ENCODE measurements around the gene IGSF11. TPM values are rescaled to one million over a fixed set of nuclear protein-coding genes. Genes with fewer than 3 reads are reported as not detected.
"Not testable (repeated sequence)": the region's sequence is repeated elsewhere in the genome, so short reads cannot be mapped to it uniquely, and the experiment has no call there.

IGSF11 gene
- total RNA-seq, 1 donor from 2014 or later, result 1.1 TPM

DNA sequence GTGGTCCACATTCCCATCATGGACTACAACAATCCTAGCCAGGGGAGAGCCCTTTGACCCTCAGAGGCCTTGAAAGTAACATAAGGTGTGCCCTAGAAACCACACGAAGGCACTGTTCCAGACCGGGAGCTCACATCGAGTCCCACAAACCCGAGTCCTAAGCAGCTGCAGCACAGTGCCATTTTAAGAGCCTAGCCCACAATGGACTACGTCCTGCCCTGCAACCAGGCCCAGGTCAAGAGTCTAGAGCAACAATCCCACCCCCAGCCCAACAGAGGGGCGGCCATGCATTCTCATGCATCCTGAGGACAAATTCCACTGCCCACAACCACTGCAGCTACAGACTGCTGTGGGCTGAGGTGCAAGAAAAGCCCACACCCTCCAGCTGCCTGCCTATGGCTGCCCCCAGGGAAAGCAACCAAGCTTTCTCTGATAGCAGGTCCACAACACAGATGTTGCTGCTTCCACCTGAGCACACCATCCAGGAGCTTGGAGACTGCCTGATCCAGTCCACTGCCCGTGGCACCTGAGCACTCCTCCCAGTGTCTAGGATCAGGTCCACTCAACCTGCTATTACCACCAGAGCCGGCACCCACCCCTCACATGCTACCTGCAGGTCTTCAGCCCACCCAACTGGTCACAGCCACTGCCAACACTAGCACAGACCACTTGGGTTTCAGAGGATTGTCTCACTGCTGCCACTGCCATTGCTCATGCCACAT is 56.8 kb downstream of the IGSF11 start:
- Histone ChIP-seq H3K4me3 (ENCODE audit: low read depth, low read length) (no peak overlapping the region), H3K27me3 (ENCODE audit: control insufficient read depth, insufficient read depth, low read length) (no peaks in the 10 kb centered on the region), H3K36me3 (ENCODE audit: control insufficient read depth, insufficient read depth, low read length) (no peaks in the 10 kb centered on the region)
- no peak for DNase-seq (ENCODE audit: low read depth)
- TF ChIP-seq CTCF (IDR thresholded peaks at IDR 0.05; ENCODE audit: insufficient read depth, low read length, severe bottlenecking), result no peak
- FAIRE-seq, result no peak

- DNase-seq (ENCODE audit: low read depth), result no peak
- no peak for FAIRE-seq
- TF ChIP-seq CTCF (IDR thresholded peaks at IDR 0.05; ENCODE audit: insufficient read depth, low read length, severe bottlenecking), result no peak
- Histone ChIP-seq H3K4me3 (ENCODE audit: low read depth, low read length) (no peak overlapping the region), H3K36me3 (ENCODE audit: control insufficient read depth, insufficient read depth, low read length) (no peaks in the 10 kb centered on the region), H3K27me3 (ENCODE audit: control insufficient read depth, insufficient read depth, low read length) (no peaks in the 10 kb centered on the region)
Observed at GRCh38 chr3:118977118-118977517, 57.5 kb downstream of the IGSF11 start.

GRCh38 chr3:118975476-118975875 is 59.2 kb downstream of the IGSF11 start:
- not testable (repeated sequence) for H3K27me3 ChIP-seq (ENCODE audit: control insufficient read depth, insufficient read depth, low read length); DNase-seq (ENCODE audit: low read depth); H3K36me3 ChIP-seq (ENCODE audit: control insufficient read depth, insufficient read depth, low read length); FAIRE-seq; H3K4me3 ChIP-seq (ENCODE audit: low read depth, low read length)

GRCh38 chr3:118974356-118975097 is 60.1 kb downstream of the IGSF11 start:
- no peaks in the 10 kb centered on the region for H3K27me3 ChIP-seq (ENCODE audit: control insufficient read depth, insufficient read depth, low read length)
- no peak for FAIRE-seq
- DNase-seq (ENCODE audit: low read depth), result no peak

GRCh38 chr3:118973050-118973449 is 61.6 kb downstream of the IGSF11 start:
- Histone ChIP-seq H3K27me3 (ENCODE audit: control insufficient read depth, insufficient read depth, low read length) (no peaks in the 10 kb centered on the region), H3K36me3 (ENCODE audit: control insufficient read depth, insufficient read depth, low read length) (no peaks in the 10 kb centered on the region), H3K4me3 (ENCODE audit: low read depth, low read length) (no peak overlapping the region)
- TF ChIP-seq CTCF (IDR thresholded peaks at IDR 0.05; ENCODE audit: insufficient read depth, low read length, severe bottlenecking), result no peak
- DNase-seq (ENCODE audit: low read depth), result no peak
- FAIRE-seq, result no peak

More at GRCh38 chr3:118974356-118975097, 60.1 kb downstream of the IGSF11 start:
- TF ChIP-seq CTCF (IDR thresholded peaks at IDR 0.05; ENCODE audit: insufficient read depth, low read length, severe bottlenecking), result no peak
- H3K36me3 ChIP-seq (ENCODE audit: control insufficient read depth, insufficient read depth, low read length), result no peaks in the 10 kb centered on the region
- H3K4me3 ChIP-seq (ENCODE audit: low read depth, low read length), result no peak overlapping the region

- no peaks in the 10 kb centered on the region for H3K27me3 ChIP-seq (ENCODE audit: control insufficient read depth, insufficient read depth, low read length)
- no peak for DNase-seq (ENCODE audit: low read depth)
- no peak overlapping the region for H3K4me3 ChIP-seq (ENCODE audit: low read depth, low read length)
- no peak for TF ChIP-seq CTCF (IDR thresholded peaks at IDR 0.05; ENCODE audit: insufficient read depth, low read length, severe bottlenecking)
- H3K36me3 ChIP-seq (ENCODE audit: control insufficient read depth, insufficient read depth, low read length), result no peaks in the 10 kb centered on the region
- FAIRE-seq, result no peak
Observed at GRCh38 chr3:118970819-118971218, 63.8 kb downstream of the IGSF11 start.

Data from bronchial epithelial cell (primary cell).